Spinal cord (tissue), 10 donors: ENCODE results near the gene GLI3. TPM values are rescaled to one million over a fixed set of nuclear protein-coding genes. Genes with fewer than 3 reads are reported as not detected.

ENCODE experiments used
- DNase-seq, 6 donors: peaks; one replicate each; pipeline versions ENCODE4 v3.0.0 to v3.0.0-alpha.2; 2013 to 2015; ENCODE audit warnings: low spot score in 6 of 6, low read depth in 4 of 6
- H3K27ac ChIP-seq: one replicate; pipeline ENCODE4 v1.5.1; 2013; ENCODE audit warnings: low read depth, low read length, control low read depth
- H3K27me3 ChIP-seq: one replicate; pipeline ENCODE4 v1.6.1; 2013; ENCODE audit warnings: low read length; ENCODE audit not compliant: control insufficient read depth, insufficient read depth
- H3K36me3 ChIP-seq: one replicate; pipeline ENCODE4 v1.6.1; 2013; ENCODE audit warnings: low read length; ENCODE audit not compliant: control insufficient read depth, insufficient read depth
- H3K4me1 ChIP-seq: one replicate; pipeline ENCODE4 v1.6.1; 2013; ENCODE audit warnings: low read length; ENCODE audit not compliant: control insufficient read depth, insufficient read depth
- H3K4me3 ChIP-seq: one replicate; pipeline ENCODE4 v1.5.1; 2013; ENCODE audit warnings: low read depth, low read length, control low read depth
- H3K9me3 ChIP-seq: one replicate; pipeline ENCODE4 v1.6.1; 2013; ENCODE audit warnings: low read length; ENCODE audit not compliant: control insufficient read depth, insufficient read depth
- WGBS: methylation state at CpG from one replicate; pipeline ENCODE4 v1.1.5; 2013; ENCODE audit warnings: missing lambda C conversion rate; ENCODE audit not compliant: insufficient coverage; 5-methylcytosine and 5-hydroxymethylcytosine counted together
- polyA plus RNA-seq, 2 donors: library from polyadenylated mRNA; unstranded; fragments of 120-200 nt; gene quantifications; one replicate each; pipeline ENCODE4 v1.2.1, GENCODE V29; 2013; ENCODE audit not compliant: insufficient read length in 2 of 2
- total RNA-seq, 2 donors: library from RNA; depleted of rRNA in 1 of 2; stranded (reverse); fragments of 120-200 nt in 1 of 2; fragments of >200 nt in 1 of 2; gene quantifications; one replicate each; pipeline versions ENCODE4 v1.2.3 to v1.2.4, GENCODE V29; 2013 to 2014
- donor health status: healthy.

Gene GLI3
- total and polyA plus RNA-seq, 4 donors = 8.7 to 11.9 (median 10.1) TPM

DNA sequence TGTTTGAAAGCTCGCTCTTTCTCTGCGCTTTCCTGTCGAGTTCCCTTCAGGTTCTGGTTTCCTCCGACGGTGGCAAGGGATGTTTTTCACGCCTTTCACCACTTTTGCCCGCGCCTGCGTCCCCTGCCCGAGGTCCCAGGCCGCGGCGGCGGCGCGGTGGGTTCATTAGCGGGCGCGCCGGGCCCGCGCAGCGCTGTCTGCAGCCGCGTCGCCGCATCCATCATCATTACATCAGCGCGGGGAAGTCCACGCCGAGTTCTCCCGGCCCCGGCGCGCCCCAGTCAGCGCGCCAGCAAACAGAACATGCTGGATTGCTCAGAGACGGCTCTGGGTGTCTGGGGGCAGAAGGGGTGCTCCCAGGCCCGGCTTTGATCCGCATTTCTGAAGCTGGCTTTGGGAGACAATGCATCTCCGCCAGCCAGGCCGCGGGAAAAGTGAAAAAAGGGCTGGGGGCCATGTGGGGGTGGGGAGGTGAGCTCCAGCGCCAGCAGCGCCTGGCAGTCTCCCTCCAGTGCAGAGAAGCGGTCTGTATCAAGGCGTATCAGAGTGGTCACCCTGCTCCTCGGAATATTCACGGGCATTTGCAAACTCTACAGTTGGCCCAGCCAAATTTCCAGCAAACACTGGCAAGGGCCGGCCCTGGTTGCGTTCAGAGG lies 8.9 kb downstream of the GLI3 start:
- H3K4me3 ChIP-seq = peak overlapping the region; percentile 42
- no peaks in the 10 kb centered on the region for H3K9me3 ChIP-seq
- H3K27me3 ChIP-seq = peaks cover 14% of the 10 kb centered on the region
- WGBS = 2% methylated on average over 51 of the region's 51 CpGs
- H3K36me3 ChIP-seq = no peaks in the 10 kb centered on the region
- no peak overlapping the region for H3K27ac ChIP-seq
- DNase-seq = peak in 2 of 6 donors; percentile 69 to 78
- peaks cover 10% of the 10 kb centered on the region for H3K4me1 ChIP-seq

DNA sequence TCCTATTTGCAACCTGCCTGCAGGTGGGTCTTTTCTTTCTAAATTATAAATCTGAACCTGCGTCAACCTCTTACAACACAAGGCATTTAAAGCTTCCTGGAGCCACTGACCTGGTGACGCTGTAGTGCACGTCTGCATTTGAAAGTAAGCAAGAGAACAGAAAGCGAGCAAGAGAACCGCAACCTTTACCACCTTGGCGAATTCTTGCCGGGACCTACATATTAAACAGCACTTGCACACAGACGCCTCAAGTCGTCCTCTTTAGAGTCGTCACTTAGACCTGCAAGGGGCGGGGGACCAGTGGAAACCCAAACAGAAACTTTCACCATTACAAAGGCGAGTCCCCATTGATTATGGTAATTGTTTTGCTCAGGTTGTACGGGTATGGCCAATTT lies 9.5 kb downstream of the GLI3 start:
- Histone ChIP-seq H3K9me3 (no peaks in the 10 kb centered on the region), H3K27me3 (peaks cover 13% of the 10 kb centered on the region), H3K4me1 (peaks cover 10% of the 10 kb centered on the region), H3K4me3 (peak overlapping the region; percentile 42), H3K27ac (no peak overlapping the region), H3K36me3 (no peaks in the 10 kb centered on the region)
- DNase-seq = peak in 1 of 6 donors; percentile 60
- WGBS = 40% methylated on average over 9 of the region's 13 CpGs

DNA sequence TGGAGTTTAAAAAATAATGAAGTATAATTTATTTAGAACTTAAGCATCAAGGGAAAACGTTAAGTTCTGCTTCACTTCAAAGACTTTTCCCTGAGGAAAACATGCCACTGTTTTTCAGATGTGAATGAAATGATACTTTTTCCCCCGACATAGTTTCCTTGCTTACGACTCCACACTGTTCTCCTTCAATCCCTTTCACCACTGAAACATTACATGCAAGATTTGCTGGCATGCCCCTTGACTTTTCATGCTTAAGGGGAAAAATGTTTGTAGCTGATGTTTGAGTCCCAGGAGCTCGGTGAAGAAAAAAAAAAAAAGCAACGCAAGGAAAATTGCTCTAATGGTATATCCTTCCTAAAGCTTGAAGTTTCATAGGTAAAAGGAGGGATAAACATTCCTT lies 10.0 kb downstream of the GLI3 start:
- Histone ChIP-seq H3K36me3 (no peaks in the 10 kb centered on the region), H3K4me3 (no peak overlapping the region), H3K9me3 (no peaks in the 10 kb centered on the region), H3K27ac (no peak overlapping the region), H3K4me1 (peaks cover 10% of the 10 kb centered on the region), H3K27me3 (peaks cover 13% of the 10 kb centered on the region)
- WGBS = 60% methylated on average over 1 of the region's 5 CpGs
- no peak for DNase-seq

DNA sequence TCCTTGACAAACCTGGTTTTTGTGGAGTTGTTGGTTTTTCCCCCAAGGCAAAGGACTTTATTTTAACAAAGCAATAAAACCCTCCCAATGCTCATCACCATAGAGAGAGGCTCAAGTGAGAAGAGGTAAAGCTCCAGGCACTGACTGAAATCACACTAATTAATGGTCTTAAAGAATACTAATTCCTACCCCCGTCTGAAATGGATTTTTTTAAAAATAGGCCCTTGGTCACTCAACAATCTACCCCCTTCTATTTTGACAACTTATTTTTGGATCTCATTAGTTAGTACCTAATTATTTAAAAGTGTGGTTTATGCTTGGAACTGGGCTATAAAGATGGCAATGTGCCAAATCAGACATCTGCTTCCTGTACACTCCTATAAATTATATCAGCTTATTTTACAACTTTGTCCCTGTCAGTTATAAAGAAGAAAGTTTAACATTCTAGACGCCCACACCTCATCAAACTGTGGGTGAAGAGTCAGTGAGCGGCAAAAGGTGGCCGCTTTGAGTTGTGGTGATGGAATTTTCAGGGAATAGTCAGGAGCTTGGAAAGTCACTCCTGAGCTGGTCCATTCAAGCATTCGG lies 10.6 kb downstream of the GLI3 start:
- H3K36me3 ChIP-seq = no peaks in the 10 kb centered on the region
- peaks cover 16% of the 10 kb centered on the region for H3K27me3 ChIP-seq
- peaks cover 10% of the 10 kb centered on the region for H3K4me1 ChIP-seq
- H3K9me3 ChIP-seq = no peaks in the 10 kb centered on the region
- H3K4me3 ChIP-seq = no peak overlapping the region
- peak in 1 of 6 donors; percentile 57 for DNase-seq
- no CpG with 5 or more reads among the region's 5 CpGs for WGBS
- no peak overlapping the region for H3K27ac ChIP-seq

DNA sequence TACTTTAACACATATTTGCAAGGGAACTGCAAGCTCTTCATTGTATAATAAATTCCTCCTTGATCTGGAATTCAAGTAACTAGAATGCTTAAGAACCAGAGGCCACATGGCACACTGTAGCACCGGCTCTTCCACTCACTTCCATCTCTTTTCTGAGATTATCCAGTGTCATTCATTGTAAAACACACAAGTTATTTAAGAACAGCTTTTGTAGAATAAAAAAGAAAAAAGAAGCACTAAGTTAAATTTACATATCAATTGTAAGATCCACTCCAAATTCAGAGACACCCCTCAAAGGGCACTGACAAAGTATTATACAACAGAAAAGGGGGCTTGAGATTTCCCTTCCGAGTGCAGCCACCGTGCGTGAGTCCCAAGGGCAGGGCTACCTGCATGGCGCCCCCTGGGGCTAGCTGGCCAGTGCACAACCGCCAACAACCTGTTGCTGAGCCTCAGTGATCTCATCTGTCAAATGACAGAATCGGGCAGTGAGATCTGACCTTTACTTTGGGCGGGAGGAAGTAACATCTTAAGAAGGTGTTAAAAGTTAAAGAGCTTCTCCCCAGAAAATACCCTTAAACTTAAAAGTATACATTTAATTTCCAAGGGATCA lies 12.5 kb downstream of the GLI3 start:
- WGBS = 50% methylated on average over 5 of the region's 8 CpGs
- H3K27ac ChIP-seq = no peak overlapping the region
- DNase-seq = no peak
- H3K36me3 ChIP-seq = no peaks in the 10 kb centered on the region
- peaks cover 16% of the 10 kb centered on the region for H3K27me3 ChIP-seq
- H3K9me3 ChIP-seq = no peaks in the 10 kb centered on the region
- peaks cover 10% of the 10 kb centered on the region for H3K4me1 ChIP-seq
- H3K4me3 ChIP-seq = no peak overlapping the region

DNA sequence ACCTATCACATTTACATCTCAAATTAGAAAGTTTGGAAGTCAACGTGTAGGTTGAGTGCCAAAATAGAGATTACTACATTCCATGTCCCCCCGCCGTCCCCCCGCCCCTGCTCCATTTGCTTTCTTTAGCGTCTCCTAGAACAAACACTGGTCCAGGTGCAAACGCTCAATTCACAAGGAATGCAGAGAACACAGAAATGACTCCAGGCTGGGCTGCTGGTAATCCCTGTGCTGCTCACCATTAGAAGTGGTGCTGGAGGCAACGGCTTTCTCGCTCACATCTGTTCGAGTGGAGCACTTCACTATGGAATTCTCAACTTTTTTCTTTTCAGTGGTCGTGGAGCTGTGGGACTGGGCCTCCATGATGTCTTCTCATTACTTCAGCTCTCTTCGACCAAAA lies 14.1 kb downstream of the GLI3 start:
- Histone ChIP-seq H3K27me3 (peaks cover 10% of the 10 kb centered on the region), H3K4me1 (peaks cover 3% of the 10 kb centered on the region), H3K27ac (no peak overlapping the region), H3K9me3 (no peaks in the 10 kb centered on the region), H3K36me3 (no peaks in the 10 kb centered on the region), H3K4me3 (no peak overlapping the region)
- 57% methylated on average over 10 of the region's 11 CpGs for WGBS
- no peak for DNase-seq

DNA sequence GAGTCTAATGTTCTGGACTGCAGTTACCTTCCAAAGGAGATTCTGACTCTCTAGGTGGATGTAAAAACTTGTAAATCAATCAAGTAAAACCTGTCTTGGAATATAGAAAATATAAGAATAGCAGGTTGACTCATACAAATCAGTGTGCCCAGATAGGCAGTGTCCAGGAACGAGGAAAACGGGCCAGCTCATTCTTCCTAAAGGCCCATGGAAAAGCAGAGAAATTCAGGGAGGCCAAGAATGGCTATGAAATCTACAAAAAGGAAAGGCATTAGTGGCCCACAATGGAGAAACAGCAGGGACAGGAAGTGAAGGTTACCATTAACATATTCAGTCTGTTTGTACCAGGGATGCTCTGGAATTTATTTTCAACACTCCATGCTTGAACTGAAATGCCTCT lies 14.9 kb downstream of the GLI3 start:
- peaks cover 3% of the 10 kb centered on the region for H3K4me1 ChIP-seq
- no peak overlapping the region for H3K27ac ChIP-seq
- H3K4me3 ChIP-seq = no peak overlapping the region
- no peaks in the 10 kb centered on the region for H3K9me3 ChIP-seq
- no peak for DNase-seq
- WGBS = 72% methylated on average over 2 of the region's 2 CpGs
- no peaks in the 10 kb centered on the region for H3K36me3 ChIP-seq
- peaks cover 4% of the 10 kb centered on the region for H3K27me3 ChIP-seq

DNA sequence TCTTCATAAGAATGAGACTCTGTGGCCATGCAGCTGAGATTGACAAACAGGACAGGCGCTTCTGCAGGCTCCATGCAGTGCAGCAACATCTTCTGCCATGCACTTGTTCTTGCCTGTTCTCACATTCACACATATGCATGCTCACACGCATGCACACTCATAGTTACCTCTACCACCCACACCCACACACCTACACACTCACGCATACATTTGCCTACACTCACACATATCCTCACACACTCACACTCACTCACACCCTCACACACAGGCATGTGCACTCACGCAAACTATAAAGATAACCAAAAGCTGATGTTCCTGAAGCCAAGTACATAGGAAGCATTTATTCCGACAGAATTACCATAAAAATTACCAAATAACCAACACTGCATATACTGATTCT lies 15.7 kb downstream of the GLI3 start:
- Histone ChIP-seq H3K27ac (no peak overlapping the region), H3K27me3 (peaks cover 2% of the 10 kb centered on the region), H3K4me3 (no peak overlapping the region), H3K4me1 (peaks cover 3% of the 10 kb centered on the region), H3K9me3 (no peaks in the 10 kb centered on the region), H3K36me3 (no peaks in the 10 kb centered on the region)
- 96% methylated on average over 2 of the region's 5 CpGs for WGBS
- no peak for DNase-seq

DNA sequence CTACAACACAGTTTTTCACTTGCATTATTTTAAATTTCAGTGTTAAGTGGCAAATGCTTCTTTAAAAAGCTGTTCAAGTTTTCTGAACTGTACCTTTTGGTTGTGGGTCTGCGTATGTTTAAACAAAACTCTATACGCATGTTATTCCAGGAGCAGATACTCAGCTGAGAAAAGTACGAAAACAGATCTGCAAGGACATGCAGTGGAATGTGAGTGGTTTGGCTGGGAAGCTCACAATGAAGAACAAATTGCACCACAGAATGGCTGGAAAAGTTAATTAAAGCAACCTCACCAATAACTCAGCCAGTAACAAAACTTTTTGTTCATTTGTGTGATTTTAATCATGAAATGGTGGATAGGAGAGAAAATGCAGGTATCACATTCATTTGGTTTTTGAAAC lies 17.6 kb downstream of the GLI3 start:
- Histone ChIP-seq H3K27me3 (peaks cover 2% of the 10 kb centered on the region), H3K4me3 (no peak overlapping the region), H3K27ac (no peak overlapping the region), H3K36me3 (no peaks in the 10 kb centered on the region), H3K4me1 (no peaks in the 10 kb centered on the region), H3K9me3 (no peaks in the 10 kb centered on the region)
- 100% methylated on average over 2 of the region's 3 CpGs for WGBS
- no peak for DNase-seq

DNA sequence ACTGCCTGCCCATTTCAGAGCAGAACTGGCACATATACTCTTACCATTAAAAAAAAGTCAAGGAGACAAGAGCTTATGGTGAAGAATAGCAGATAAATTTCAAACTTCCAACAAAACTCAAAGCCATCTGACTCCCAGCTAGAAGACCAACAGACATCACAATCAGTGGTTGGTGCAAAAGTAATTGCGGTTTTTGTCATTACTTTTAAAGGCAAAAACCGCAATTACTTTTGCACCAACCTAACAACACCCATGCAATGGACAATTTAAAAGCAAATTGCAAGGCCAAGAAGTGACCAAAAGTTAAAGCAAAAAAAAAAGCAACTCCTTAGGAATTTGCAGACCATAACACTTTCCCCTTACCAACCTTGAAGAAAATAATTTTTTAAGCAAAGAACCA lies 18.8 kb downstream of the GLI3 start:
- H3K4me1 ChIP-seq = no peaks in the 10 kb centered on the region
- H3K9me3 ChIP-seq = no peaks in the 10 kb centered on the region
- H3K36me3 ChIP-seq = no peaks in the 10 kb centered on the region
- H3K4me3 ChIP-seq = no peak overlapping the region
- no peak for DNase-seq
- H3K27me3 ChIP-seq = peaks cover 2% of the 10 kb centered on the region
- no peak overlapping the region for H3K27ac ChIP-seq
- 100% methylated on average over 2 of the region's 2 CpGs for WGBS
